Measurements from ENCODE around the gene MBD6.

DNA sequence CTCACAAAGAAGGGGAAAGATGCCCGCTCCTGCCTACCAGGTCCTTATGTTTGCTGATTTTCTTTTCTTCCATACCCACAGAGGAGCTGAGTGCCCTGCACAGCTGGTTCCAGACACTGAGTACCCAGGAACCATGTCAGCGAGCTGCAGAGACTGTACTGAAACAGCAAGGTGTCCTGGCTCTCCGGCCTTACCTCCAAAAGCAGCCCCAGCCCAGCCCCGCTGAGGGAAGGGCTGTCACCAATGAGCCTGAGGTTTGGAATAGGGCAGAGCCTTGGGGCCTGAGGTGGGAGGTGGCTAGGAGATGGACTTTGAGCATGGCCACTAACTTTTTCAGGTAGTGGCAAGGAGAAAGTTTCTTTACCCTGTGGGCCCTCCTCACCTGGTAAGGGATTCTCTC, 32.5 kb upstream of the MBD6 start:
- TF ChIP-seq CTCF (optimal IDR thresholded peaks at IDR 0.05 in 1 of 3, IDR thresholded peaks at IDR 0.05 in 1 of 3, conservative IDR thresholded peaks at IDR 0.05 in 1 of 3; ENCODE audit: extremely low read depth in 1 of 3, insufficient read depth in 2 of 3, low read length in 3 of 3) (no peak), EZH2 (IDR thresholded peaks at IDR 0.05; ENCODE audit: low read length) (no peak)

Data from keratinocyte (primary cell).